ENCODE data around the gene B4GALT2. TPM values are rescaled to one million over a fixed set of nuclear protein-coding genes. Genes with fewer than 3 reads are reported as not detected.

The B4GALT2 gene
- total and polyA plus RNA-seq, 9 of the 15 experiments (the other 6 are each of a cell fraction or from before 2014, with no cell fraction given): 1.3 to 86.8 (median 43.8) TPM

- no peak; the same call in 1 of the 2 replicates for TF ChIP-seq ZNF75A (CRISPR knock-in tag; IDR thresholded peaks at IDR 0.05)
- peak; percentile 73; the same call in 1 of the 2 replicates for TF ChIP-seq ZNF12 (CRISPR knock-in tag; IDR thresholded peaks at IDR 0.05)
- no peak for TF ChIP-seq IRF9 (tag; IDR thresholded peaks at IDR 0.05)
- TF ChIP-seq ARID2 (IDR thresholded peaks at IDR 0.05): peak; percentile 65
- TF ChIP-seq RFX7 (CRISPR knock-in tag; IDR thresholded peaks at IDR 0.05): no peak
- TF ChIP-seq ZNF217 (CRISPR knock-in tag; IDR thresholded peaks at IDR 0.05): no peak
- peak; percentile 11; the same call in 1 of the 2 replicates for TF ChIP-seq ZBTB12 (CRISPR knock-in tag; IDR thresholded peaks at IDR 0.05)
- peak; percentile 80; the same call in 1 of the 2 replicates for TF ChIP-seq SMARCA4 (IDR thresholded peaks at IDR 0.05)
- peak; percentile 85 for TF ChIP-seq CREM (IDR thresholded peaks at IDR 0.05; ENCODE audit: low read depth)
- no peak for TF ChIP-seq ZBTB49 (CRISPR knock-in tag; IDR thresholded peaks at IDR 0.05; ENCODE audit: borderline replicate concordance)
- TF ChIP-seq NFXL1 (CRISPR knock-in tag; IDR thresholded peaks at IDR 0.05): no peak
- TF ChIP-seq GTF2F1 (IDR thresholded peaks at IDR 0.05; ENCODE audit: low read depth, low read length): no peak
- TF ChIP-seq PHF20 (IDR thresholded peaks at IDR 0.05; ENCODE audit: partially characterized antibody): peak; percentile 74
- TF ChIP-seq HMGXB4 (CRISPR knock-in tag; IDR thresholded peaks at IDR 0.05): peak; percentile 82; the same call in 1 of the 2 replicates
- TF ChIP-seq KHSRP (IDR thresholded peaks at IDR 0.05): no peak
- no peak for TF ChIP-seq MED1 (CRISPR knock-in tag; IDR thresholded peaks at IDR 0.05; ENCODE audit: borderline replicate concordance)
- 0 out of 2 replicates have a peak, but pooled peaks have one; percentile 64 for TF ChIP-seq MEF2D (tag; conservative IDR thresholded peaks at IDR 0.05; ENCODE audit: low read depth)
- TF ChIP-seq FOXJ3 (CRISPR knock-in tag; IDR thresholded peaks at IDR 0.05): no peak
- no peak for TF ChIP-seq PCBP2 (IDR thresholded peaks at IDR 0.05; ENCODE audit: low read depth, low read length, poor library complexity, severe bottlenecking)
- TF ChIP-seq ZNF3 (CRISPR knock-in tag; IDR thresholded peaks at IDR 0.05): no peak
- TF ChIP-seq ETV6 (IDR thresholded peaks at IDR 0.05; ENCODE audit: borderline replicate concordance in 1 of 2, low read depth in 2 of 2, low read length in 1 of 2): no peak
- TF ChIP-seq ETV6 (CRISPR knock-in tag; IDR thresholded peaks at IDR 0.05; ENCODE audit: borderline replicate concordance): peak; percentile 77; the same call in 1 of the 2 replicates
- peak; percentile 44; the same call in 1 of the 2 replicates for TF ChIP-seq CGGBP1 (CRISPR knock-in tag; IDR thresholded peaks at IDR 0.05)
These were observed 32.6 kb upstream of the B4GALT2 start, which contains the start of gene IPO13 (continued) for GRCh38 chr1:43946236-43947060.

Data from K562 (cell line).